SK-N-SH (cell line): Measurements from ENCODE around the gene PROM1.

ENCODE experiments used
- CTCF ChIP-seq: fragments of 200-600 bp; sonication (generic); IDR thresholded peaks from 2 replicates; pipeline ENCODE4 v1.6.1; 2017; ENCODE audit warnings: antibody characterized with exemption, mild to moderate bottlenecking, moderate library complexity
- EP300 ChIP-seq, 2 experiments: IDR thresholded peaks; 2 replicates each; pipeline versions ENCODE4 v1.4.0 to v1.6.1; 2012; ENCODE audit warnings: borderline replicate concordance in 1 of 2, low read depth in 1 of 2, low read length in 1 of 2
- FOSL2 ChIP-seq: IDR thresholded peaks from 2 replicates; pipeline ENCODE4 v1.4.0; 2012; ENCODE audit warnings: low read depth, mild to moderate bottlenecking, moderate library complexity, borderline replicate concordance
- FOXM1 ChIP-seq: IDR thresholded peaks from 2 replicates; pipeline ENCODE4 v1.4.0; 2012; ENCODE audit warnings: low read depth, mild to moderate bottlenecking
- JUND ChIP-seq: IDR thresholded peaks from 2 replicates; pipeline ENCODE4 v1.4.0; 2012
- MXI1 ChIP-seq: IDR thresholded peaks from 2 replicates; pipeline ENCODE4 v1.6.1; 2012; ENCODE audit warnings: mild to moderate bottlenecking, low read depth, low read length, improper control_type of control experiment
- PBX3 ChIP-seq: IDR thresholded peaks from 2 replicates; pipeline ENCODE4; 2012
- POLR2AphosphoS5 ChIP-seq: IDR thresholded peaks from 2 replicates; pipeline ENCODE4 v1.6.1; 2012; ENCODE audit warnings: low read depth, low read length
- RXRA ChIP-seq: IDR thresholded peaks from 2 replicates; pipeline ENCODE4 v1.4.0; 2012; ENCODE audit warnings: low read depth, mild to moderate bottlenecking, borderline replicate concordance
- SIN3A ChIP-seq: IDR thresholded peaks from 2 replicates; pipeline ENCODE4 v1.6.1; 2012; ENCODE audit warnings: low read depth, mild to moderate bottlenecking, low read length, moderate library complexity, borderline replicate concordance
- YY1 ChIP-seq: IDR thresholded peaks from 2 replicates; pipeline ENCODE4 v1.4.0; 2012; ENCODE audit warnings: low read depth, mild to moderate bottlenecking

DNA sequence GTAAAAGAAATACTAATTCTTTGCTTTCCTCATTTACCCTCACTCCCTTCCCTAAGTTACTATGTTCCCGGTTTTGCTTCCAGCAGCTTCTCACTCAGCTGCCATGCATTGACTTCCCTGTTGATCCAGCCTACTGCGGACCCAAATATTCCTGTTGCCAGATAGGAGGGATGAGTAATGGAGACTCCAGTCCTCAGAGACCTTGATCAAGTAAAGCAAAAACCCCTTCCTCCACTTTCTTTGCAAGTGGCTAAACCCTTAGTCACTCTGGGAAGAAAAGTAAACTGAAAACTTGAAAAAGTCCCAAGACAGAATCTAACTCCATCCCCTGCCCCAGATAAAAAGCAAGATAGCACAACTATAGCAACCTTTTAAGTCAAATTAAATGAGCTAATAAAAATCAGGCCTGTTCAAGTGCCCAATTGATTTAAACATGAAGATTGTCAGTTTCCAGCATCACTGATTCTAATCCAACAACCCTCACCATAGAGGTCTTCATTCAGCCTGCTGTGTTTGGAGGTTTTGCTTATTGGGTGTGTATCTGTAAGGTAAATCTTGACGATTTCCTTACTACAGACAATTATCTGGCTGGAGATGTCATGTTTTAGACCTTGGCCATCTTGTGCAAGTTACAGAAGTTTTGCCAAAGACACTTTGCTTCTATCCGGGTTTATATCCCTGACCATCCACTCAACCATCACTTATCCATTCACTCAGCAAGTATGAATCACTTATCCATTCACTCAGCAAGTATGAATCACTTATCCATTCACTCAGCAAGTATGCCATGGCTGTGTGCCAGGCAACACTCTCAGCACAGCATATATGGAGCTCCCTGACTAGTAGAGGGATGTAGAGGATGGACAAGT is 162.9 kb downstream of the PROM1 start:
- TF ChIP-seq SIN3A (no peak), CTCF (no peak), POLR2AphosphoS5 (peak; percentile 84), YY1 (peak; percentile 27), RXRA (peak; percentile 4; the same call in 1 of the 2 replicates), EP300 (IDR thresholded peaks at IDR 0.05; ENCODE audit: borderline replicate concordance in 1 of 2, low read depth in 1 of 2, low read length in 1 of 2) (peak in 1 of 2 experiments; percentile 90; a peak in 2 of 4 replicates), PBX3 (peak; percentile 80), FOSL2 (peak; percentile 100), JUND (peak; percentile 99), FOXM1 (peak; percentile 40; the same call in 1 of the 2 replicates), MXI1 (no peak)
